Umbilical cord (tissue), 2 donors: ENCODE data around the gene WNT3. TPM values are rescaled to one million over a fixed set of nuclear protein-coding genes. Genes with fewer than 3 reads are reported as not detected.
"Not testable (repeated sequence)": the region's sequence is repeated elsewhere in the genome, so short reads cannot be mapped to it uniquely, and the experiment has no call there.

Experiments
- DNase-seq: peaks from one replicate; pipeline ENCODE4 v3.0.0-alpha.2; 2015; ENCODE audit warnings: low spot score
- total RNA-seq: library from RNA; depleted of rRNA; stranded (reverse); fragments of >200 nt; gene quantifications from one replicate; pipeline ENCODE4 v1.2.3, GENCODE V29; 2014; ENCODE audit warnings: low replicate concordance; ENCODE audit not compliant: insufficient read depth

The WNT3 gene
- total RNA-seq, 1 donor from 2014 or later: 11.6 TPM

GRCh38 chr17:46813920-46814319, 4.6 kb downstream of the WNT3 start:
- DNase-seq: no peak

- DNase-seq: no peak
These were observed 5.7 kb downstream of the WNT3 start for GRCh38 chr17:46812624-46813318.

- DNase-seq: peak; percentile 88
These were observed 6.4 kb downstream of the WNT3 start for GRCh38 chr17:46811978-46812583.

- peak; percentile 52 for DNase-seq
These were observed 7.7 kb downstream of the WNT3 start for GRCh38 chr17:46810837-46811236.

- no peak for DNase-seq
These were observed 9.4 kb downstream of the WNT3 start for GRCh38 chr17:46809110-46809571.

- no peak for DNase-seq
These were observed 12.7 kb downstream of the WNT3 start for GRCh38 chr17:46805771-46806170.

GRCh38 chr17:46803544-46803943, 14.9 kb downstream of the WNT3 start:
- DNase-seq: no peak

- no peak for DNase-seq
These were observed 15.7 kb downstream of the WNT3 start for GRCh38 chr17:46802800-46803199.

GRCh38 chr17:46800573-46800972, 17.9 kb downstream of the WNT3 start:
- DNase-seq: no peak

GRCh38 chr17:46796956-46797530, 21.4 kb downstream of the WNT3 start:
- DNase-seq: no peak

GRCh38 chr17:46796524-46796923, 22.0 kb downstream of the WNT3 start:
- no peak for DNase-seq

- DNase-seq: no peak
These were observed 22.4 kb downstream of the WNT3 start for GRCh38 chr17:46796084-46796483.

- DNase-seq: peak; percentile 38
These were observed 23.0 kb downstream of the WNT3 start for GRCh38 chr17:46795379-46795952.

- DNase-seq: no peak
These were observed 24.2 kb downstream of the WNT3 start for GRCh38 chr17:46794318-46794717.

GRCh38 chr17:46793541-46793940, 25.0 kb downstream of the WNT3 start:
- DNase-seq: no peak

GRCh38 chr17:46793023-46793422, 25.5 kb downstream of the WNT3 start:
- DNase-seq: not testable (repeated sequence)

- no peak for DNase-seq
These were observed 26.4 kb downstream of the WNT3 start for GRCh38 chr17:46792071-46792470.

GRCh38 chr17:46791531-46791930, 27.0 kb downstream of the WNT3 start:
- DNase-seq: no peak

GRCh38 chr17:46790216-46790615, 28.3 kb downstream of the WNT3 start:
- DNase-seq: no peak

- no peak for DNase-seq
These were observed 28.9 kb downstream of the WNT3 start for GRCh38 chr17:46789610-46790009.

- DNase-seq: no peak
These were observed 29.7 kb downstream of the WNT3 start for GRCh38 chr17:46788796-46789195.

GRCh38 chr17:46788300-46788699, 30.2 kb downstream of the WNT3 start:
- DNase-seq: no peak

- no peak for DNase-seq
These were observed 31.0 kb downstream of the WNT3 start for GRCh38 chr17:46787478-46787877.
